Measurements from ENCODE around the gene SLC38A3.

Gene SLC38A3

DNA sequence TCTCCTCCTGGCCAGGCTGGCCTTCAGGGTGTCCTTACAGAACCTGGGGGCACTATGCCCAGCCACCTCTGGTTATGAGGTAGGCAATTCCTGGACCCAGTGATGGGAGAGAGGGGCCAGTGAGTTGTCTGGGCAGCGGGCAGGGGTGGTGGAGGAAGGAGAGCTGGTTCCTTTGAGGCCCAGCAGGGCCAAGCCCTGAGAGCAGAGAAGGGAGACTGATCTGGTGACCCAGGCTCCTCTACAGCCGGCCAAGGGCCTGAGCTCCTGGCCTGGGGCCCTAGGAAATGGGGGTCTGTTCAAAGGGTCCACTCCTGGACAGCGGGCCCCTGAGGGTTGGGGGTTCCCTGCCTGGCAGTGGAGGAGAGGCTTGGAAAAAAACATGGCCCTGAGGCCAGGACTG, 7.9 kb downstream of the SLC38A3 start:
- TF ChIP-seq Cebpa-rat (IDR thresholded peaks at IDR 0.05) = no peak
- H3K27me3 ChIP-seq = peaks cover under 1 to 19% (median 11%) of the 10 kb centered on the region in 11 experiments; a peak in 20 of 22 replicates
- H3K9me3 ChIP-seq (replicated peaks in 1 of 11) = no peaks in the 10 kb centered on the region
- H3K36me3 ChIP-seq = no peaks in the 10 kb centered on the region
- peaks cover 7 to 35% (median 25%) of the 10 kb centered on the region in 10 experiments; a peak in 19 of 20 replicates for H3K4me1 ChIP-seq
- H4K20me1 ChIP-seq = peaks cover 0 to 6% (median 0%) of the 10 kb centered on the region in 11 experiments; a peak in 3 of 22 replicates
- peak overlapping the region in 8 of 11 experiments; percentile 27 to 61 (median 39); a peak in 12 of 22 replicates for H3K4me2 ChIP-seq
- H3K27ac ChIP-seq = no peak overlapping the region
- peak overlapping the region in 7 of 11 experiments; percentile 3 to 60 (median 32); a peak in 9 of 22 replicates for H3K9ac ChIP-seq
- no peak overlapping the region for H3K4me3 ChIP-seq

GRCh38 chr3:50213373-50213772, 8.3 kb downstream of the SLC38A3 start:
- Histone ChIP-seq H3K27ac (no peak overlapping the region), H3K4me1 (peaks cover 7 to 35% (median 25%) of the 10 kb centered on the region in 10 experiments; a peak in 19 of 20 replicates), H3K27me3 (peaks cover 0 to 15% (median 7%) of the 10 kb centered on the region in 11 experiments; a peak in 14 of 22 replicates), H3K4me2 (peak overlapping the region in 8 of 11 experiments; percentile 27 to 61 (median 39); a peak in 13 of 22 replicates), H3K9me3 (replicated peaks in 1 of 11) (no peaks in the 10 kb centered on the region), H3K36me3 (no peaks in the 10 kb centered on the region), H4K20me1 (peaks cover 0 to 6% (median 0%) of the 10 kb centered on the region in 11 experiments; a peak in 3 of 22 replicates), H3K9ac (peak overlapping the region in 7 of 11 experiments; percentile 3 to 60 (median 32); a peak in 10 of 22 replicates), H3K4me3 (no peak overlapping the region)
- TF ChIP-seq Cebpa-rat (IDR thresholded peaks at IDR 0.05) = no peak

- peaks cover 0 to 6% (median 3%) of the 10 kb centered on the region in 11 experiments; a peak in 7 of 22 replicates for H3K27me3 ChIP-seq
- no peaks in the 10 kb centered on the region for H3K36me3 ChIP-seq
- H3K27ac ChIP-seq = no peak overlapping the region
- peaks cover 7 to 32% (median 21%) of the 10 kb centered on the region in 10 experiments; a peak in 19 of 20 replicates for H3K4me1 ChIP-seq
- peaks cover 0 to 6% (median 0%) of the 10 kb centered on the region in 11 experiments; a peak in 2 of 22 replicates for H4K20me1 ChIP-seq
- no peak for TF ChIP-seq Cebpa-rat (IDR thresholded peaks at IDR 0.05)
- H3K4me2 ChIP-seq = no peak overlapping the region
- no peak overlapping the region for H3K4me3 ChIP-seq
- H3K9me3 ChIP-seq (replicated peaks in 1 of 11) = no peaks in the 10 kb centered on the region
- no peak overlapping the region; a peak in 1 of 22 replicates for H3K9ac ChIP-seq
Measured at GRCh38 chr3:50214824-50215223, 9.8 kb downstream of the SLC38A3 start.

- no peaks in the 10 kb centered on the region for H3K9me3 ChIP-seq (replicated peaks in 1 of 11)
- no peak overlapping the region for H3K4me3 ChIP-seq
- H3K4me1 ChIP-seq = peaks cover 7 to 25% (median 18%) of the 10 kb centered on the region in 10 experiments; a peak in 19 of 20 replicates
- no peak for TF ChIP-seq Cebpa-rat (IDR thresholded peaks at IDR 0.05)
- peaks cover 0 to 6% (median 0%) of the 10 kb centered on the region in 11 experiments; a peak in 2 of 22 replicates for H4K20me1 ChIP-seq
- no peak overlapping the region for H3K4me2 ChIP-seq
- H3K27ac ChIP-seq = no peak overlapping the region
- no peaks in the 10 kb centered on the region; a peak in 1 of 22 replicates for H3K27me3 ChIP-seq
- H3K36me3 ChIP-seq = no peaks in the 10 kb centered on the region
- no peak overlapping the region for H3K9ac ChIP-seq
Measured at GRCh38 chr3:50215529-50215928, 10.5 kb downstream of the SLC38A3 start.

DNA sequence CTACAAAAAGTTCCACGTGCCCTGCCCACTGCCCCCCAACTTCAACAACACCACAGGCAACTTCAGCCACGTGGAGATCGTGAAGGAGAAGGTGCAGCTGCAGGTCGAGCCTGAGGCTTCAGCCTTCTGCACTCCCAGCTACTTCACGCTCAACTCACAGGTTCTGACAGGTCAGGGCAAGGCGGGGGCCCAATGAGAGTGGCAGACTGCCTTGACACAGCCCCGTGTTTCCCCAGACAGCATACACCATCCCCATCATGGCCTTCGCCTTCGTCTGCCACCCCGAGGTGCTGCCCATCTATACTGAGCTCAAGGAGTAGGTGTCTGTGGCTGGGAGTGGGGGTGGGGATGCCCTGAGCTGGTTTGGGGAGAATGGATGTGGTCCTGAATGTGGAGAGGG, 12.6 kb downstream of the SLC38A3 start:
- no peaks in the 10 kb centered on the region; a peak in 1 of 22 replicates for H4K20me1 ChIP-seq
- no peaks in the 10 kb centered on the region for H3K9me3 ChIP-seq (replicated peaks in 1 of 11)
- H3K27me3 ChIP-seq = no peaks in the 10 kb centered on the region; a peak in 1 of 22 replicates
- no peak for TF ChIP-seq Cebpa-rat (IDR thresholded peaks at IDR 0.05)
- no peak overlapping the region for H3K4me2 ChIP-seq
- no peaks in the 10 kb centered on the region for H3K36me3 ChIP-seq
- no peak overlapping the region for H3K27ac ChIP-seq
- H3K9ac ChIP-seq = no peak overlapping the region
- peaks cover 8 to 14% (median 11%) of the 10 kb centered on the region in 10 experiments; a peak in 17 of 20 replicates for H3K4me1 ChIP-seq
- no peak overlapping the region for H3K4me3 ChIP-seq

DNA sequence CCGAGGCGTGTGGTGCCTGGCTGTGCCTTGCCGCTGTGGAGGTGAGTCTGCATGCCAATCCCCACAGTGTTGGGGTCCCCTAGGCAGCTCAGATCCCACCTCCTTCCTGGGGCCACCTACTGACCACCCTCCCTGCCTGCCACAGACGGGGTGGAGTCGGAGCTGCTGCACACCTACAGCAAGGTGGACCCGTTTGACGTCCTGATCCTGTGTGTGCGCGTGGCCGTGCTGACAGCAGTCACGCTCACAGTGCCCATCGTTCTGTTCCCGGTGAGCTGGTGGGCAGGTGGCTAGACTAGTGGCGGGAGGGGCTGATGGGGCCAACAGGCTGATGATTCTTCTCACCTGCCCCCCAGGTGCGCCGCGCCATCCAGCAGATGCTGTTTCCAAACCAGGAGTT, 13.4 kb downstream of the SLC38A3 start:
- TF ChIP-seq Cebpa-rat (IDR thresholded peaks at IDR 0.05) = no peak
- no peak overlapping the region for H3K4me3 ChIP-seq
- peaks cover 0 to 4% (median 0%) of the 10 kb centered on the region in 11 experiments; a peak in 3 of 22 replicates for H3K27me3 ChIP-seq
- H3K36me3 ChIP-seq = no peaks in the 10 kb centered on the region
- H3K27ac ChIP-seq = no peak overlapping the region
- no peak overlapping the region for H3K9ac ChIP-seq
- H3K9me3 ChIP-seq (replicated peaks in 1 of 11) = no peaks in the 10 kb centered on the region
- peaks cover 2 to 10% (median 4%) of the 10 kb centered on the region in 10 experiments; a peak in 17 of 20 replicates for H3K4me1 ChIP-seq
- no peak overlapping the region for H3K4me2 ChIP-seq
- H4K20me1 ChIP-seq = no peaks in the 10 kb centered on the region; a peak in 1 of 22 replicates

- H3K9me3 ChIP-seq (replicated peaks in 1 of 11) = no peaks in the 10 kb centered on the region
- H3K4me2 ChIP-seq = no peak overlapping the region
- peaks cover 0 to 10% (median 5%) of the 10 kb centered on the region in 11 experiments; a peak in 6 of 22 replicates for H3K27me3 ChIP-seq
- no peaks in the 10 kb centered on the region for H3K36me3 ChIP-seq
- H3K9ac ChIP-seq = no peak overlapping the region
- H3K27ac ChIP-seq = no peak overlapping the region
- no peak overlapping the region for H3K4me3 ChIP-seq
- H3K4me1 ChIP-seq = peaks cover 0 to 10% (median 0%) of the 10 kb centered on the region in 10 experiments; a peak in 6 of 20 replicates
- H4K20me1 ChIP-seq = no peaks in the 10 kb centered on the region; a peak in 1 of 22 replicates
- no peak for TF ChIP-seq Cebpa-rat (IDR thresholded peaks at IDR 0.05)
Measured at GRCh38 chr3:50219285-50219684, 14.2 kb downstream of the SLC38A3 start.

GRCh38 chr3:50220109-50220508, 15.0 kb downstream of the SLC38A3 start:
- H3K4me3 ChIP-seq = no peak overlapping the region
- H4K20me1 ChIP-seq = no peaks in the 10 kb centered on the region; a peak in 1 of 22 replicates
- no peaks in the 10 kb centered on the region for H3K9me3 ChIP-seq (replicated peaks in 1 of 11)
- H3K36me3 ChIP-seq = no peaks in the 10 kb centered on the region
- peak overlapping the region in 1 of 11 experiments; percentile 23; a peak in 1 of 22 replicates for H3K9ac ChIP-seq
- H3K4me2 ChIP-seq = no peak overlapping the region
- no peak overlapping the region for H3K27ac ChIP-seq
- peaks cover 0 to 10% (median 5%) of the 10 kb centered on the region in 11 experiments; a peak in 7 of 22 replicates for H3K27me3 ChIP-seq
- H3K4me1 ChIP-seq = peaks cover 0 to 10% (median 0%) of the 10 kb centered on the region in 10 experiments; a peak in 6 of 20 replicates
- TF ChIP-seq Cebpa-rat (IDR thresholded peaks at IDR 0.05) = no peak

GRCh38 chr3:50221051-50221410, 16.0 kb downstream of the SLC38A3 start:
- no peaks in the 10 kb centered on the region; a peak in 1 of 22 replicates for H4K20me1 ChIP-seq
- H3K9me3 ChIP-seq (replicated peaks in 1 of 11) = no peaks in the 10 kb centered on the region
- no peaks in the 10 kb centered on the region for H3K36me3 ChIP-seq
- H3K27me3 ChIP-seq = peaks cover 0 to 10% (median 5%) of the 10 kb centered on the region in 11 experiments; a peak in 8 of 22 replicates
- peak overlapping the region in 3 of 11 experiments; percentile 15 to 73 (median 63); a peak in 5 of 22 replicates for H3K4me2 ChIP-seq
- H3K4me1 ChIP-seq = peaks cover 0 to 14% (median 7%) of the 10 kb centered on the region in 10 experiments; a peak in 14 of 20 replicates
- H3K9ac ChIP-seq = 0 out of 22 replicates have a peak overlapping the region, but pooled peaks of 2 of the 11 experiments have one; percentile 3 to 7
- H3K4me3 ChIP-seq = no peak overlapping the region
- no peak for TF ChIP-seq Cebpa-rat (IDR thresholded peaks at IDR 0.05)
- H3K27ac ChIP-seq = no peak overlapping the region

All from BLaER1 treated with 17β-estradiol and CSF1 and Interleukin-3, amounts not matched to agents 10 nM and 100 nM (cell line).